SK-N-SH treated with all-trans-retinoic acid at 6 μM for 48 hours (cell line): Measurements from ENCODE around the gene FAM20C.

Experiments
- ARNTL ChIP-seq: fragments of 450-650 bp; formaldehyde crosslinking; IDR thresholded peaks from 2 replicates; pipeline ENCODE4 v1.5.0; 2020; ENCODE audit warnings: low read depth, mild to moderate bottlenecking, moderate library complexity, borderline replicate concordance
- RARB ChIP-seq: fragments of 250-450 bp; sonication (Bioruptor Pico); IDR thresholded peaks from 2 replicates; pipeline ENCODE4 v1.8.0; 2021; ENCODE audit warnings: mild to moderate bottlenecking, moderate library complexity
- ZFP3 ChIP-seq: fragments of 250-450 bp; sonication (Bioruptor Pico); IDR thresholded peaks from 2 replicates; pipeline ENCODE4 v1.5.0; 2020; ENCODE audit warnings: mild to moderate bottlenecking, moderate library complexity

- TF ChIP-seq ZFP3 (CRISPR knock-in tag): no peak
- TF ChIP-seq ARNTL (CRISPR knock-in tag): no peak
- TF ChIP-seq RARB (CRISPR knock-in tag): no peak
These were observed 111.1 kb downstream of the FAM20C start for GRCh38 chr7:303425-303824.
